Cardiac fibroblast (primary cell): Measurements from ENCODE around the gene RYR1.
"Not testable (repeated sequence)": the region's sequence is repeated elsewhere in the genome, so short reads cannot be mapped to it uniquely, and the experiment has no call there.

ENCODE experiments used
- DNase-seq, 2 donors: peaks; one replicate each; pipeline versions ENCODE4 v3.0.0 to v3.0.0-alpha.2; 2010; ENCODE audit warnings: low read depth in 2 of 2
- H3K4me3 ChIP-seq, 2 donors: replicated peaks in 1 of 2; 1 replicate in 1 of 2; 2 replicates in 1 of 2; pipeline ENCODE4 v1.5.1; 2011; ENCODE audit warnings: low read depth in 2 of 2, low read length in 2 of 2, mild to moderate bottlenecking in 2 of 2, moderate library complexity in 1 of 2
- CTCF ChIP-seq: IDR thresholded peaks from one replicate; pipeline ENCODE4 v1.5.1; 2011; ENCODE audit warnings: low read depth, mild to moderate bottlenecking, low read length, inconsistent platforms

RYR1 gene

DNA sequence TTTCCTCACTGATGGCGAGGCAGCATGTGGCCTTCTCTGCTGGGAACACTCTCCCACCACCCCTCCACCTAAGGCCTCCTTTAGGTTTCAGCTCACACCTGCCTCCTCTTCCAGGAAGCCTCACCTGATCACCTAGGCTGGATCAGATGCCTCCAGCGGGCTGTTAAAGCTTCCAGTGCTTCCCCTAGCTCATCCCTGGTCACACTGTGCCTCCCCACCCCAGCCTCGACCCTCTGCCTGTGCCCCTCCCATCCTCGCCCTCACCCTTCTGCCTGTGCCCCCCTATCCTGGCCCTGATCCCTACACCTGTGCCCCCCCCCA lies 150.5 kb downstream of the RYR1 start:
- no peak overlapping the region for H3K4me3 ChIP-seq
- no peak for DNase-seq
- TF ChIP-seq CTCF, result no peak

GRCh38 chr19:38587562-38587961 lies 154.1 kb downstream of the RYR1 start:
- TF ChIP-seq CTCF, result no peak
- no peak overlapping the region for H3K4me3 ChIP-seq
- no peak for DNase-seq

DNA sequence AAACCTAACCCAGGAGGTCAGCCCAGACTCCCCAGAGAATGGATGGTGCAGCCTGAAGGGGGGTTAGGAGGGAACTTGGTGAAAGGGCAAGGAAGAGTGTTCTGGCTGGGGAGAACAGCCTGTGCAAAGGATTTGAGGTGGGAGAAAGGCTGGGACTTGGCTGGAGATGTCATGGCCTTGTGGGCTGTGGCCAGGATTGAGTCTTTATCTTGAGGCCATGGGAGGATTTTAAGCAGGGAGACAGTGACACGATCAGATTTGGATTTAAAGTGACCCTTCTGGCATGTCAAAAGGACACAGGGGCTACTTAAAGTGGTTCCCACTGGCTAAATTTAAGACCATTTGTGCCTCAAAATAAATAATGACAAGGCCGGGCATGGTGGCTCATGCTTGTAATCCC lies 154.6 kb downstream of the RYR1 start:
- no peak for TF ChIP-seq CTCF
- H3K4me3 ChIP-seq, result no peak overlapping the region
- DNase-seq, result no peak

GRCh38 chr19:38592940-38593339 lies 159.4 kb downstream of the RYR1 start:
- DNase-seq, result no peak
- no peak overlapping the region for H3K4me3 ChIP-seq
- TF ChIP-seq CTCF, result no peak

- H3K4me3 ChIP-seq, result no peak overlapping the region
- DNase-seq, result no peak
- no peak for TF ChIP-seq CTCF
Measured at GRCh38 chr19:38596057-38596981, 162.8 kb downstream of the RYR1 start.

DNA sequence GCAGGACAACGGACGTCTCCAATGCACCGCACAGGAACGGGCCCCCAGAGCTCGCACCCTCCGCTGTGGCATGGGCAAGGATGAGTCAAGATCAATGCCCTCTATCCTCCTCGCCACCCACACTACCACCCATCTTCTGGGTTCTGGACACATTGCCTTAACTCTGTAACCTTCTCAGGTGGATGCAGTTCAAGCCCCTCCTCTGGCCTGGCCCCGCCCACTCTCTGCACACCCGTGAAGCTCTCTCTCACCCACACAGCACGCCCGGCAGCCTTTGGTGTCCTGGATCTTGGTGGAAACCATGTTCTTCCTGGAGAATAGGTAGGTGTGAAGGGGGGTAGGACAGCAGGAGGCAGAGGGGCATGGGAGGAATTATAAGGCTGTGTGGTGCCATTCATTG lies 163.6 kb downstream of the RYR1 start:
- TF ChIP-seq CTCF, result no peak
- H3K4me3 ChIP-seq, result no peak overlapping the region
- DNase-seq, result no peak

DNA sequence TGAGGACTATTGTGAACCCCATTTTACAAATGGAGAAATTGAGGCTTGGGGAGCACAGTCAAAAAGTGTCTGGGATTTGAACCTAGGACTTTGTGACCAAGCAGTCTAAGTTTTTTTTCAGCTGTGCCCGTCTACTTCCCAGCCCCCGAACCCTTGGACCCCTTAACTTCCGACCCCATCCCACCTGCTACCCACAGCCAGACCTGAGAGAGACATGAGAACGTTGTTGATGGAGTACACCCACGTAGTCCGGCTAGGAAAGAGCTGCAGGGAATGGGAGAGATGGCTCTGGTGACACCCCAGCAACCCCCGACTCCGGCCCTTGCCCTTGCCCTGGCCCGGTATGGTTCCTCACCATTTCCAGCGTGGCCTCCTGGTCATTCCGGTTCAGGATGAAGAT lies 166.2 kb downstream of the RYR1 start:
- DNase-seq, result no peak
- no peak overlapping the region for H3K4me3 ChIP-seq
- TF ChIP-seq CTCF, result no peak

GRCh38 chr19:38602856-38603255 lies 169.4 kb downstream of the RYR1 start:
- DNase-seq, H3K4me3 ChIP-seq: not testable (repeated sequence)
